Subcutaneous abdominal adipose tissue (tissue), 5 donors: ENCODE results near the gene ELF1.
A peak's percentile ranks its signal among the peaks of the same experiment; 100 is the strongest.
"Not testable (repeated sequence)": the region's sequence is repeated elsewhere in the genome, so short reads cannot be mapped to it uniquely, and the experiment has no call there.

ENCODE experiments used
- H3K27ac ChIP-seq: one replicate; pipeline ENCODE4 v1.7.0; 2013; ENCODE audit warnings: low read depth, mild to moderate bottlenecking, inconsistent platforms, low read length, moderate library complexity
- H3K27me3 ChIP-seq, 5 donors: one replicate each; pipeline ENCODE4 v1.7.0; 2013; ENCODE audit warnings: low read length in 5 of 5, inconsistent platforms in 1 of 5; ENCODE audit not compliant: control insufficient read depth in 5 of 5, insufficient read depth in 4 of 5
- H3K36me3 ChIP-seq, 5 donors: one replicate each; pipeline ENCODE4 v1.7.0; 2013; ENCODE audit warnings: low read length in 5 of 5; ENCODE audit not compliant: control insufficient read depth in 5 of 5, insufficient read depth in 5 of 5
- H3K4me1 ChIP-seq, 5 donors: one replicate each; pipeline ENCODE4 v1.7.0; 2013; ENCODE audit warnings: low read length in 5 of 5, mild to moderate bottlenecking in 3 of 5, moderate library complexity in 1 of 5; ENCODE audit not compliant: control insufficient read depth in 5 of 5, insufficient read depth in 5 of 5
- H3K4me3 ChIP-seq, 5 donors: one replicate each; pipeline ENCODE4 v1.7.0; 2013; ENCODE audit warnings: low read length in 5 of 5, low read depth in 1 of 5
- H3K9ac ChIP-seq, 5 donors: one replicate each; pipeline ENCODE4 v1.7.0; 2013; ENCODE audit warnings: low read length in 5 of 5, mild to moderate bottlenecking in 4 of 5, moderate library complexity in 3 of 5
- H3K9me3 ChIP-seq, 5 donors: one replicate each; pipeline ENCODE4 v1.7.0; 2013; ENCODE audit warnings: low read length in 5 of 5; ENCODE audit not compliant: control insufficient read depth in 5 of 5
- donor health status: healthy.
- donor health status: healthy.
- donor health status: healthy.
- donor health status: healthy.
- donor health status: healthy.

Gene ELF1

DNA sequence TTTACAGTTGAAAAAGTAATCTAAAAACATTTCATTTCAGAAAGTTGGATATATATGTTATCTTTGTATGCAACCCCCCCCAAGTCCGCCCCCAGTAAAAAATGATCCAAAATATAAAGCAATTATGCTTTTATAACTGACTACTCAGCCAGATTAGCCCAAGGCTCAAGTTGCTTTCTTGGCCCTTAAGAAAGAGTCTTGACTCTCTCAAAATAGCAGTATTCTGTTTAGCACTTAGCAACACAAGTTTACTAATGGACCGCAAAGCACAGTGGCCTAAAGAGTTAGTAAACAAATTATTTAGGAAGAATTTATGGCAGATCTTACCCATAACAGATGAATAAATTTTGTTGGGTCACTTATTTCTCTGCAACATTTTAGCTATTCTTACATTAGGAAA, 86.9 kb downstream of the ELF1 start:
- Histone ChIP-seq H3K36me3 (peaks cover 17 to 46% (median 20%) of the 10 kb centered on the region in 5 donors), H3K4me3 (no peak overlapping the region), H3K4me1 (no peaks in the 10 kb centered on the region), H3K9ac (no peak overlapping the region), H3K27ac (no peak overlapping the region), H3K9me3 (no peaks in the 10 kb centered on the region), H3K27me3 (no peaks in the 10 kb centered on the region)

DNA sequence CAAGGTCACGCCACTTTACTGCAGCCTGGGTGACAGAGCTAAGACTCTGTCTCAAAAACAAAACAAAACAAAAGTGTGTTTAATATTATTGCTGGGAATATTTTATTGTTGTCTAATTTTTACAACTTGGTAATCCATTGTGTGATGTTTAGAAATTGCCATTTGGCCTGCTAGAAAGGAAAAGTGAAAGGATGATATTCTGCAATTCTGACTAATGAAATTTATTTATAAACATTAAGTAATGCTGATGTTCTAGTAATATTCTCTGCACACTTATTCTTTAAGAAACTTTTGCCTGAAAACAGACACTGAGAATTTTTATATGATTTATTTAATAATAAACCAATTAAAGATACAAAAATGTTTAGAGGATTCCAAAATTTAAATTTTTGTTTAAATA, 87.4 kb downstream of the ELF1 start:
- Histone ChIP-seq H3K27ac (no peak overlapping the region), H3K4me3 (no peak overlapping the region), H3K9ac (no peak overlapping the region), H3K36me3 (peaks cover 17 to 46% (median 20%) of the 10 kb centered on the region in 5 donors), H3K9me3 (no peaks in the 10 kb centered on the region), H3K4me1 (no peaks in the 10 kb centered on the region), H3K27me3 (no peaks in the 10 kb centered on the region)

DNA sequence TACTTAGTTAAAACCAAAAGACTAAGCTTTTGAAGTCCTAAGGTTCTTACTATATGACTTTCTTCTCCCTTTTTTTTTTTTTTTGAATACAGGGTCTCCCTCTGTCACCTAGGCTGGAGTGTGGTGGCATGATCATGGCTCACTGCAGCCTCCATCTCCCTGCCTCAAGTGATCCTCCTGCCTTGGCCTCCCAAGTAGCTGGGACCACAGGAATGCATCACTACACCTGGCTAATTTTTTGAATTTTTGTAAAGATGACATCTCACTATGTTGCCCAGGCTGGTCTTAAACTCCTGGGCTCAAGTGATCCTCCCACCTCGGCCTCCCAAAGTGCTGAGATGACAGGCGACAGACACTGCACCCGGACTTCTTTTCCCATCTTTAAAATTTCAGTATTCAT, 89.2 kb downstream of the ELF1 start:
- H3K9me3 ChIP-seq, H3K27ac ChIP-seq, H3K27me3 ChIP-seq, H3K9ac ChIP-seq, H3K4me3 ChIP-seq, H3K4me1 ChIP-seq: not testable (repeated sequence)
- peaks cover 17 to 36% (median 20%) of the 10 kb centered on the region in 5 donors for H3K36me3 ChIP-seq

DNA sequence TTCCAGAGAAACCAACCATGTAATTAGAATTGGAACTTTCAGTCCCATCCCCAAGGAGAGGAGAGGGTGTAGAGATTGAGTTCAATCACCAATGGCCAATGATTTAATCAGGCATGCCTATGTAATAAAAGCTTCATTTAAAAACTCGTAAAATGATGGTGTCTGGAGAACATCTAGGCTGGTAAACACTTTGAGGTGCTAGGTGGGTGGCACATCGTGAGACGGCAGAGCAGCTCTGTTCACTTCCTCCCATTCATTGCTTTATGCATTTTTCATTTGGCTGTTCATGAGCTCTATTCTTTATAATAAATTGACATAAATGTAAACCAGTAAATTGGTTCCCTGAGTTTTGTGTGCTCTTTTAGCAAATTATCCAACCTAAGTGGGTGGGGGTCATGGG, 90.1 kb downstream of the ELF1 start:
- H3K9me3 ChIP-seq, result no peaks in the 10 kb centered on the region
- H3K4me1 ChIP-seq, result no peaks in the 10 kb centered on the region
- peaks cover 15 to 34% (median 17%) of the 10 kb centered on the region in 5 donors for H3K36me3 ChIP-seq
- no peak overlapping the region for H3K9ac ChIP-seq
- no peak overlapping the region for H3K27ac ChIP-seq
- no peak overlapping the region for H3K4me3 ChIP-seq
- no peaks in the 10 kb centered on the region for H3K27me3 ChIP-seq

DNA sequence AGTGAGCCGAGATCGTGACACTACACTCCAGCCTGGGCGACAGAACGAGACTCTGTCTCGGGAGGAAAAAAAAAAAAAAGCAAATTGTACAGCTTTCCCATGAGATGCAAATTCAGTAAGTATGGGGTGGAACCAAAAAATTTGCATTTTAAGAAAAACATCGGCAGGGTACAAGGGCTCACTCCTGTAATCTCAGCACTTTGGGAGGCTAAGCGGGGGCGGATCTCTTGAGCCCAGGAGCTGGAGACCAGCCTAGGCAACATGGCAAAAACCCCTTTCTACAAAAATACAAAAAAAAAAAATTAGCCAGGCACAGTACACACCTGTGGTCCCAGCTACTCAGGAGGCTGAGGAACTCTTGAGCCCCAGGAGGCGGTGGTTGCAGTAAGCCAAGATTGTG, 91.2 kb downstream of the ELF1 start:
- Histone ChIP-seq H3K27me3 (no peaks in the 10 kb centered on the region), H3K9ac (no peak overlapping the region), H3K27ac (no peak overlapping the region), H3K4me1 (no peaks in the 10 kb centered on the region), H3K36me3 (peaks cover 6 to 26% (median 10%) of the 10 kb centered on the region in 5 donors), H3K4me3 (no peak overlapping the region), H3K9me3 (no peaks in the 10 kb centered on the region)

DNA sequence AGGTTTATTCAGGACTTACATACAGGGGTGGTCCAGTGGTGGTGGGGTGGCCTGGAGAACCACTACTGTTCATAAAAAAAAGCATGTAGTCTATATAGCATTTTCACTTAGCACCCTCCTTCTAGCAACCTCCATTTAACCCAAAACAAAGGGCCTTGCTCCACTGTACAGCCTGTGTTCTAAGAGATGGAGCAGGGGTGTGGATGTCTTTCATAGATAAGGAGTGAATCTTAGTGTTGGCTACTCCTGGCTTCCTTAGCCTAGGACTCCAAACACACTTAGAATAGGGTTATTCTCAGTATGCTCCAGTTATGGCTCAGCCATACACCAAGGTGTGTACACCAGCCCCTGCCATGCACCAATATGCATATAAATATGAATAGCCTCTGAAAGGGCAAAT, 95.2 kb downstream of the ELF1 start:
- H3K36me3 ChIP-seq, result peaks cover 0 to 2% (median 0%) of the 10 kb centered on the region in 5 donors
- H3K4me1 ChIP-seq, result peaks cover 0 to 16% (median 10%) of the 10 kb centered on the region in 5 donors
- no peak overlapping the region for H3K4me3 ChIP-seq
- no peak overlapping the region for H3K9ac ChIP-seq
- no peaks in the 10 kb centered on the region for H3K27me3 ChIP-seq
- H3K9me3 ChIP-seq, result no peaks in the 10 kb centered on the region
- no peak overlapping the region for H3K27ac ChIP-seq

DNA sequence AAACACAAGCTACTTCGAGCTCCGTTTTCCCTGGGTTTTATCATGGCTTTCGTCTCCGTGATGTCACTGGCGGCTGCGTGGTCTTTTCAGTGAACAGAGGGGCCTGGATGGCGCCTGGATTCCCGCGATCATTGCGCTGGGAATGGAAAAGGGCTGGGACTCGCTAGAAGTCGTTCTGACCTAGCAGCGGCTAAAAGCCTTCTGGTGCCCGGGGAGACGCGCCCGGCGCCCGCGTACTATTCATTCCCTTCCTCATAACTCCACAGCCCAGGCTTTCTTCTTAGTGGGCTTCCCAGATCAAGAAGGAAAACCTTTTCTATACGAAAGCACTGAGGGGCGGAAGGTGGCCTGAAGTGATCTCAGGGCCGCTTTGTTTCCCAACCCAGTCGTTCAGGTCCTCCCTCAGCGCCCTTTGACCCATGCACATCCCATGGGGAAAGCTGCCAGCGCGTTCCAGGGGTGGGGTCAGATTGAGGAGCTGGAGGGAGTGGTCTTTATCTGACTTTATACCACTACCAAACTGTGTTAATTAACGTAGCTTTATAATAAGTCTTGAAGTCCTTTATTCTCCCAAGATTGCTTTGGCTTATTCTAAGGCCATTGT, 96.6 kb downstream of the ELF1 start:
- Histone ChIP-seq H3K4me3 (no peak overlapping the region), H3K9ac (no peak overlapping the region), H3K27me3 (no peaks in the 10 kb centered on the region), H3K9me3 (no peaks in the 10 kb centered on the region), H3K36me3 (no peaks in the 10 kb centered on the region), H3K27ac (no peak overlapping the region), H3K4me1 (peaks cover 0 to 16% (median 10%) of the 10 kb centered on the region in 5 donors)

DNA sequence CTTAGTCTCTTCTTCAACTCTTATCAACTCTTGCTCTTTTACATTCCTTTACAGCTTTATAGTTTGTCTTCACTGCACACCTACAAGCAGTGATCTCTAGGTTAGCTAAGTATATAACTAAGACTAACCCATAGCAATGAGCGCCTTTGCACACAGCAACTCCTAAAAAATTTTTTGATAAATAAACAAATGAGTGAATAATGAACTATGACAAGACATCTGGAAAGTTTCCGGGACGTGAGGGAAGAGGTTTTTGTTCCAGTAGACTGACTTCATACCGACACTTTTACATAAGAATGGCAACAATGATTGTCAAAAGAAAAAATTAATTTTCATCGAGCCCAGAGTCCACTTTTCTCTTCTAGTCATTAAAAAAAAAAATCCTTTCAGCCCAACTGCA, 98.3 kb downstream of the ELF1 start:
- Histone ChIP-seq H3K36me3 (no peaks in the 10 kb centered on the region), H3K27ac (peak overlapping the region; percentile 79), H3K9me3 (no peaks in the 10 kb centered on the region), H3K4me1 (peaks cover 0 to 16% (median 10%) of the 10 kb centered on the region in 5 donors), H3K4me3 (peak overlapping the region; percentile 76 to 93 (median 84)), H3K27me3 (no peaks in the 10 kb centered on the region), H3K9ac (peak overlapping the region in 3 of 5 donors; percentile 14 to 61 (median 59))

DNA sequence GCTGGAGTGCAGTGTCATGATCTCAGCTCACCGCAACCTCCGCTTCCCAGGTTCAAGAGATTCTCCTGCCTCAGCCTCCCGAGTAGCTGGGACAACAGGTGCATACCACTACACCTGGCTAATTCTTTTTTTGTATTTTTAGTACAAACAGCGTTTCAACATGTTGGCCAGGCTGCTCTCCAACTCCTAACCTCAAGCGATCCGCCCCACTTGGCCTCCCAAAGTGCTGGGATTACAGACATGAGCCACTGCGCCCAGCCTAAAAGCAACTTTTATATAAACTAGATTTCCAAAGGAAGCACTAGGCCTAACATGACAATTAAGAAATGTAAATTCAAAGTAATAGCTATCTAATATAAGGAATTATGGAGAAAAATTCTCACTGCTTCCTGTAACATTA, 99.2 kb downstream of the ELF1 start:
- not testable (repeated sequence) for H3K9ac ChIP-seq, H3K27me3 ChIP-seq, H3K36me3 ChIP-seq, H3K9me3 ChIP-seq, H3K4me3 ChIP-seq, H3K27ac ChIP-seq
- H3K4me1 ChIP-seq, result peaks cover 0 to 16% (median 10%) of the 10 kb centered on the region in 5 donors

DNA sequence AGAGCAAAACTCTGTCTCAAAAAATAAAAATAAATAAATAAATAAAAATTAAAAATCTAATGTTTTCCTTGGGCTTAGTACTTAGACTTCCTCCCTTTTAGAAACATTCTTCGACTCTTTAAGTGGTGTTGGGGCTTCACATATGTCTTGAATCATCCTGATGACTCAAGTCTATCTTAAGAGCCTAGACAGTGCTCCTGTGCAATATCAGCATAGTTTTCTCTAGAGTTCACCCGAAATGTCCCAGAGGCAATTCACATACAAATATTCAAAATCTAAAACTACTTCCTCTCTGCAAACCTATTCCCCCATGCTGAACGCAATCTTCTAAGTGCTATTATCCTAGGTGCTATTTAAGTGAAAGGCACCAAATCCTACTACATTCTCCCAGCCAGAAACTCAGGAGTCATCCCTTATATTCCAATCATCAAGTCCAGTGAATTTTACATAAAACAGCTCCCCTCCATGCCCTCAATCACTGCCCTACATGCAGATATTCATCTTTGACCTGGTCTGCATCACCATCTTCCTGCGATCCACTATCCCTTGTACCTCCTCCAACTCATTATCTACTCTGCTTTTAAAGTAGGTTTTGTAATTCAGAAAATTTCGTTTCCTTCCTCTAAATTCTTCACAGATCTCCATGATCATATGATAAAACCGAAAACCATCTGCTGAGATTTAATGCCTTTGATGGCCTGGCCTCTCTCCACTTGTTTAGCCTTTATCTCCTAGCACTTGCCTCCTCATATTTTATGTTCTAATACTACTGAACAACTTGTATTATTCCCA, 102.7 kb downstream of the ELF1 start:
- Histone ChIP-seq H3K4me3 (no peak overlapping the region), H3K27me3 (no peaks in the 10 kb centered on the region), H3K4me1 (peaks cover 0 to 12% (median 10%) of the 10 kb centered on the region in 5 donors), H3K27ac (no peak overlapping the region), H3K9me3 (no peaks in the 10 kb centered on the region), H3K36me3 (no peaks in the 10 kb centered on the region), H3K9ac (no peak overlapping the region)
